ENCODE results near the gene NOS2. TPM values are rescaled to one million over a fixed set of nuclear protein-coding genes. Genes with fewer than 3 reads are reported as not detected.
A peak's percentile ranks its signal among the peaks of the same experiment; 100 is the strongest.
"Not testable (repeated sequence)": the region's sequence is repeated elsewhere in the genome, so short reads cannot be mapped to it uniquely, and the experiment has no call there.

The NOS2 gene
- total RNA-seq, 1 experiment from 2014 or later = not detected

DNA sequence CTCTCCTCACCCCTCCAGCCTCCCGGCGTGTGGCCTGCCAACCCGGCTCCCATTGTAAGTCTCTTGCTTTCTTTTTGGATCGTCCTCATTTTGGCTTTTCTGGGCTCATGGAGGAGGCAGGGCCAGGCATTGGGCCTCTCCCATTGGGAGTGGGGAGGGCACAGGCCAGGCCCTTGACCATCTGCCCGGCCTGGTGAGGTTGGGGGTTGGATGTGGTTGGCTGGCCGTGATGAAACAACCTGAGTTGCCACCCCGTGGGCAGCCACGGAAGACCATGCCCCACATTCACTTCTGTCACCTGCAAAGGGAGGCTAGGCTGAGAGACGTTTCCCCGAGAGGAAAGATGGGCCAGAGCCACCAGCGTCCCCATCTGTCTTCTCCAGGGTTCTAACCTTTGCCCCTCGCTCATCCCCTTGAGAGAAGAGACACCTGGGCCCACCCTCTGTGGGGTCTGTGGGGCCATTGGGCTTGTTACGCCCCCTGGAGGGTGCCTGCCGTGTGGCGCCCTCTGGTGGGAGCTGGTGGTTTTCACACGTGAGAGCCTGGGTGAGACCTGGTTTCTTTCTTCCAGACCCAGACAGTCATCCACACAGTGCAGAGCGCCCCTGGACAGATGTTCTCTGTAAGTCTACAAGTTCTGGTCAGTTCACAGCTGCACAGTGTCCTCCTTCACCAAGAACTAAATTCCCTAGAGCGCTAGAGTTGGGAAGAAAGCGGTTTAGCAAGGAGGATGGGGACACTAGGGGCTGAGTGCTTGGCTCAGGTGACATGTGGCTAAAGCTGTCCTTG, 47.3 kb downstream of the NOS2 start:
- H3K9me2 ChIP-seq (ENCODE audit: insufficient read depth); CTCF ChIA-PET; BruUV-seq (replicated peaks); H4K20me1 ChIP-seq (ENCODE audit: insufficient read depth); H3F3A ChIP-seq (ENCODE audit: insufficient read depth, low read depth); H3K27ac ChIP-seq; intact Hi-C loops (cut with micrococcal nuclease; ENCODE audit: unreplicated experiment); H3K4me2 ChIP-seq; H2AFZ ChIP-seq; H3K4me3 ChIP-seq; H3K9me3 ChIP-seq (ENCODE audit: insufficient read depth, low read depth); DNase-seq; H3K79me2 ChIP-seq (ENCODE audit: low read depth); POLR2A ChIA-PET (ENCODE audit: unreplicated experiment); H3K36me3 ChIP-seq (ENCODE audit: low read depth); H3K4me1 ChIP-seq (replicated peaks; ENCODE audit: insufficient read depth): not testable (repeated sequence)
- H3K27me3 ChIP-seq (ENCODE audit: insufficient read depth, low read depth) = peaks cover 18% of the 10 kb centered on the region; the same call in 1 of the 2 replicates
- TF ChIP-seq, protein P1, sequence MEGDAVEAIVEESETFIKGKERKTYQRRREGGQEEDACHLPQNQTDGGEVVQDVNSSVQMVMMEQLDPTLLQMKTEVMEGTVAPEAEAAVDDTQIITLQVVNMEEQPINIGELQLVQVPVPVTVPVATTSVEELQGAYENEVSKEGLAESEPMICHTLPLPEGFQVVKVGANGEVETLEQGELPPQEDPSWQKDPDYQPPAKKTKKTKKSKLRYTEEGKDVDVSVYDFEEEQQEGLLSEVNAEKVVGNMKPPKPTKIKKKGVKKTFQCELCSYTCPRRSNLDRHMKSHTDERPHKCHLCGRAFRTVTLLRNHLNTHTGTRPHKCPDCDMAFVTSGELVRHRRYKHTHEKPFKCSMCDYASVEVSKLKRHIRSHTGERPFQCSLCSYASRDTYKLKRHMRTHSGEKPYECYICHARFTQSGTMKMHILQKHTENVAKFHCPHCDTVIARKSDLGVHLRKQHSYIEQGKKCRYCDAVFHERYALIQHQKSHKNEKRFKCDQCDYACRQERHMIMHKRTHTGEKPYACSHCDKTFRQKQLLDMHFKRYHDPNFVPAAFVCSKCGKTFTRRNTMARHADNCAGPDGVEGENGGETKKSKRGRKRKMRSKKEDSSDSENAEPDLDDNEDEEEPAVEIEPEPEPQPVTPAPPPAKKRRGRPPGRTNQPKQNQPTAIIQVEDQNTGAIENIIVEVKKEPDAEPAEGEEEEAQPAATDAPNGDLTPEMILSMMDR (conservative IDR thresholded peaks at IDR 0.05) = 0 out of 2 replicates have a peak, but pooled peaks have one; percentile 23

DNA sequence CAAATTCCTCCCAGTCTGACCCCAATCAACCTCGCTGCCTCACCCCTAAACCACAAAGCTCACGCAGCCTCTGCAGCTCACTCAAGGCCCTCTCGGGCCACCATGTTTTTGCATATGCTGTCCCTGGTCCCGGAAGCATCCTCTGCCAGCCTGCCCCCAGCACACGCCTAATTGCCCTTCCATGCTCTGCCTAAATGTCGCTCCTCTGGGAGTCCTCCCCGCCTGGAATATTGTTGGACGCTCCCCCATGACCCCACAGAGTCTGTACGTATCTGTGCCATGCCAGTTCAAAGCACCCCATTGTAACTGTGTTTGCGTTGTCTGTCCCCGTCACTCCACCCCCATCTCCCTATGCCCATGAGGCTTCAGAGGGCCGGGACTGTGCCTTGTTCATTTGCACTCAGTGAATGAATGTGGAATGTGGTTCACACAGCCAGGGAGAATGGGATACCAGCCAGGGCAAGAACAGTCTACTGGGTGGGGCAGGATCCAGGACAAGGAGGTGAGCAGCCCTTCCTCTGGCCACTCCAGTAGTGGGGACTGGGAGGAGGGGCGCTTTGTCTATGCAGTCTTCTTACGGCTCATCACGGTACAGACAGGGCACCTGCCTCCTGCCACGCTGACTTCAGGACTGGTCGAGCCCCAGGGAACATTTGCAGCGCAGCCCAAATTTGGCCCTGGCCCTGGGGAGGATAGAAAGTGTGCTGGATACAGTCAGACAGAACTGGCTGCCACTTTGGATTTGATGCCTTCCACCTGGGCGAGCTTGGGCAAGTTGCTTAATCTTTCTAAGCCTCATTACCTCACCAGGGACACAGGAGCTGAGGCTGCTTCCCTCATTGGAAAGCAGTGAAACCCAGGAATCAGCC, 48.5 kb downstream of the NOS2 start:
- BruUV-seq (replicated peaks) = no TSS peak
- Histone ChIP-seq H3K27me3 (ENCODE audit: insufficient read depth, low read depth) (peaks cover 16% of the 10 kb centered on the region; the same call in 1 of the 2 replicates), H3K4me1 (replicated peaks; ENCODE audit: insufficient read depth) (no peaks in the 10 kb centered on the region), H3K27ac (no peak overlapping the region), H2AFZ (no peak overlapping the region), H3K4me3 (no peak overlapping the region), H3K79me2 (ENCODE audit: low read depth) (no peaks in the 10 kb centered on the region), H4K20me1 (ENCODE audit: insufficient read depth) (no peaks in the 10 kb centered on the region), H3K9me3 (ENCODE audit: insufficient read depth, low read depth) (no peaks in the 10 kb centered on the region), H3K9me2 (ENCODE audit: insufficient read depth) (no peaks in the 10 kb centered on the region), H3K36me3 (ENCODE audit: low read depth) (no peaks in the 10 kb centered on the region), H3F3A (ENCODE audit: insufficient read depth, low read depth) (no peaks in the 10 kb centered on the region), H3K4me2 (no peak overlapping the region)
- ChIA-PET CTCF (no interaction called here), POLR2A (ENCODE audit: unreplicated experiment) (interaction anchor here (0.7 kb wide), 1 partner anchor 112 kb away, joined by 4 read pairs; no protein-coding TSS in a partner anchor)
- intact Hi-C loops (cut with micrococcal nuclease; ENCODE audit: unreplicated experiment) = no loop called here
- DNase-seq = no peak
- no peak for TF ChIP-seq EZH2 (IDR thresholded peaks at IDR 0.05; ENCODE audit: low read depth)
- TF ChIP-seq, protein P1 (conservative IDR thresholded peaks at IDR 0.05) = no peak

- Histone ChIP-seq H3F3A (ENCODE audit: insufficient read depth, low read depth) (no peaks in the 10 kb centered on the region), H3K36me3 (ENCODE audit: low read depth) (no peaks in the 10 kb centered on the region), H3K27me3 (ENCODE audit: insufficient read depth, low read depth) (peaks cover 14% of the 10 kb centered on the region; the same call in 1 of the 2 replicates), H3K9me3 (ENCODE audit: insufficient read depth, low read depth) (no peaks in the 10 kb centered on the region), H3K9me2 (ENCODE audit: insufficient read depth) (no peaks in the 10 kb centered on the region), H3K4me3 (no peak overlapping the region), H2AFZ (no peak overlapping the region), H3K79me2 (ENCODE audit: low read depth) (no peaks in the 10 kb centered on the region), H4K20me1 (ENCODE audit: insufficient read depth) (no peaks in the 10 kb centered on the region), H3K4me1 (replicated peaks; ENCODE audit: insufficient read depth) (no peaks in the 10 kb centered on the region), H3K4me2 (no peak overlapping the region), H3K27ac (no peak overlapping the region)
- POLR2A ChIA-PET (ENCODE audit: unreplicated experiment) = no interaction called here
- no peak for TF ChIP-seq EZH2 (IDR thresholded peaks at IDR 0.05; ENCODE audit: low read depth)
- TF ChIP-seq, protein P1 (conservative IDR thresholded peaks at IDR 0.05) = no peak
- DNase-seq = no peak
- BruUV-seq (replicated peaks) = no TSS peak
- CTCF ChIA-PET = no interaction called here
- intact Hi-C loops (cut with micrococcal nuclease; ENCODE audit: unreplicated experiment) = no loop called here
Observed at GRCh38 chr17:27751166-27751565, 49.2 kb downstream of the NOS2 start.

- H3K9me2 ChIP-seq (ENCODE audit: insufficient read depth); H3K79me2 ChIP-seq (ENCODE audit: low read depth); H3K36me3 ChIP-seq (ENCODE audit: low read depth); H3K9me3 ChIP-seq (ENCODE audit: insufficient read depth, low read depth); H2AFZ ChIP-seq; H3K4me1 ChIP-seq (replicated peaks; ENCODE audit: insufficient read depth); BruUV-seq (replicated peaks); POLR2A ChIA-PET (ENCODE audit: unreplicated experiment); H3F3A ChIP-seq (ENCODE audit: insufficient read depth, low read depth); H3K4me3 ChIP-seq; intact Hi-C loops (cut with micrococcal nuclease; ENCODE audit: unreplicated experiment); H4K20me1 ChIP-seq (ENCODE audit: insufficient read depth); H3K27ac ChIP-seq; H3K27me3 ChIP-seq (ENCODE audit: insufficient read depth, low read depth); H3K4me2 ChIP-seq; CTCF ChIA-PET; DNase-seq: not testable (repeated sequence)
Observed at GRCh38 chr17:27749562-27750150, 50.7 kb downstream of the NOS2 start.

All from PC-9 (cell line).